Gastrocnemius medialis (tissue), 4 donors: ENCODE data around the gene GLI2.

Source experiments
- POLR2A ChIP-seq, 2 donors: fragments of 450-650 bp; IDR thresholded peaks; one replicate each; pipeline ENCODE4 v1.6.1; 2017; ENCODE audit warnings: antibody characterized with exemption in 2 of 2, mild to moderate bottlenecking in 2 of 2, moderate library complexity in 2 of 2
- TF ChIP-seq, protein P1 (sequence below), 5 experiments: fragments of 450-650 bp in 3 of 5; fragments of 200-600 bp in 2 of 5; sonication (generic) in 2 of 5; IDR thresholded peaks in 4 of 5; conservative IDR thresholded peaks in 1 of 5; 1 replicate in 4 of 5; 2 replicates in 1 of 5; pipeline ENCODE4 v1.5.1; 2016 to 2019; ENCODE audit warnings: antibody characterized with exemption in 5 of 5, mild to moderate bottlenecking in 3 of 5, moderate library complexity in 3 of 5

DNA sequence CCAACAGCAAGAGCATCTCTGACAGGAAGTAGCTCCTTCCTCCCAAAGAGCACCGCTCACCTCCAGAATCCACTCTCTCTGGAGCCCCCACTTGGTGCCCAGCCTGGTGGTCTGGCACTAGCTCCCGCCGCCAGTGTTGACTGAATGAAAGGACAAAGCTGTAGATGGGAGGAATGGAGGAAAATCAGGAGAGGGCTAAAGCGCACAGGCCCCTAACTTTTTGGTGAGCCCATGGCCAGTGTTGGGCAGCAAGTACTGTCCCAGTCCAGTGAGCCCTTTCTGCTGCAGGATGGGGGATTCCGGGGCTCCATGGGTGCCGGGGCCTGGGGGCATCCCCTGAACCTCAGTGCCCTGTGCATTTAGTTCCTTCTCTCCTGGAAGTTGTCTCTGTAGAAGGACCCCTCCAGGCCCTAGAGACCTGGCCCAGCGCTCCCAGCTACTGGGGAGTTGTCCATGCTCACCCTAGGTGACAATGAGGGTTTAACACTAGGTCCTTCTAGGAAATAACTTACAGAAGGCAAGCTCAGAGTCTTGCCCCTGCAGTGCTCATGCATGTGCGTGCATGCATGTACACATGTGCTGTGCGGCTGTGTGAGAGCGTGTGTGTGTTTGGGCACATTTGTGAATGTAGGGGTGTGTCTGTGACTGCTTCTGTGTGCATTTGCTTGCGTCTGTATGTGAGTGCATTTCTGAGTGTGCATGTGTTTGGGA is 33.6 kb downstream of the GLI2 start:
- TF ChIP-seq, protein P1, sequence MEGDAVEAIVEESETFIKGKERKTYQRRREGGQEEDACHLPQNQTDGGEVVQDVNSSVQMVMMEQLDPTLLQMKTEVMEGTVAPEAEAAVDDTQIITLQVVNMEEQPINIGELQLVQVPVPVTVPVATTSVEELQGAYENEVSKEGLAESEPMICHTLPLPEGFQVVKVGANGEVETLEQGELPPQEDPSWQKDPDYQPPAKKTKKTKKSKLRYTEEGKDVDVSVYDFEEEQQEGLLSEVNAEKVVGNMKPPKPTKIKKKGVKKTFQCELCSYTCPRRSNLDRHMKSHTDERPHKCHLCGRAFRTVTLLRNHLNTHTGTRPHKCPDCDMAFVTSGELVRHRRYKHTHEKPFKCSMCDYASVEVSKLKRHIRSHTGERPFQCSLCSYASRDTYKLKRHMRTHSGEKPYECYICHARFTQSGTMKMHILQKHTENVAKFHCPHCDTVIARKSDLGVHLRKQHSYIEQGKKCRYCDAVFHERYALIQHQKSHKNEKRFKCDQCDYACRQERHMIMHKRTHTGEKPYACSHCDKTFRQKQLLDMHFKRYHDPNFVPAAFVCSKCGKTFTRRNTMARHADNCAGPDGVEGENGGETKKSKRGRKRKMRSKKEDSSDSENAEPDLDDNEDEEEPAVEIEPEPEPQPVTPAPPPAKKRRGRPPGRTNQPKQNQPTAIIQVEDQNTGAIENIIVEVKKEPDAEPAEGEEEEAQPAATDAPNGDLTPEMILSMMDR (IDR thresholded peaks at IDR 0.05 in 4 of 5, conservative IDR thresholded peaks at IDR 0.05 in 1 of 5): no peak
- TF ChIP-seq POLR2A (IDR thresholded peaks at IDR 0.05): no peak
